RWPE1 (cell line): ENCODE data around the gene SYNE1.

ENCODE experiments used
- CTCF ChIA-PET: fragments of 350-600 bp; sonication (Branson Sonifier 250); formaldehyde crosslinking; extraction: SDS; loops from one replicate; lab custom pipeline; 2021; lab: Yijun Ruan, JAX
- POLR2A ChIA-PET: fragments of 400-600 bp; formaldehyde crosslinking; extraction: SDS; loops from one replicate; lab custom pipeline; 2020; ENCODE audit warnings: antibody characterized with exemption; ENCODE audit not compliant: low non-redundant PET; lab: Yijun Ruan, JAX
- DNase-seq: peaks from one replicate; pipeline ENCODE4 v3.0.0; 2012; ENCODE audit warnings: low spot score
- H3K27ac ChIP-seq: fragments of 450-650 bp; 2 replicates; pipeline ENCODE4 v1.5.1; 2017
- TF ChIP-seq, protein P1 (sequence below): fragments of 450-650 bp; conservative IDR thresholded peaks from 2 replicates; pipeline ENCODE4 v1.5.1; 2017; ENCODE audit warnings: low read depth, mild to moderate bottlenecking

The SYNE1 gene

GRCh38 chr6:152246554-152247337, 390.4 kb downstream of the SYNE1 start:
- ChIA-PET POLR2A (no interaction called here), CTCF (no interaction called here)
- no peak for DNase-seq
- no peak overlapping the region for H3K27ac ChIP-seq
- TF ChIP-seq, protein P1, sequence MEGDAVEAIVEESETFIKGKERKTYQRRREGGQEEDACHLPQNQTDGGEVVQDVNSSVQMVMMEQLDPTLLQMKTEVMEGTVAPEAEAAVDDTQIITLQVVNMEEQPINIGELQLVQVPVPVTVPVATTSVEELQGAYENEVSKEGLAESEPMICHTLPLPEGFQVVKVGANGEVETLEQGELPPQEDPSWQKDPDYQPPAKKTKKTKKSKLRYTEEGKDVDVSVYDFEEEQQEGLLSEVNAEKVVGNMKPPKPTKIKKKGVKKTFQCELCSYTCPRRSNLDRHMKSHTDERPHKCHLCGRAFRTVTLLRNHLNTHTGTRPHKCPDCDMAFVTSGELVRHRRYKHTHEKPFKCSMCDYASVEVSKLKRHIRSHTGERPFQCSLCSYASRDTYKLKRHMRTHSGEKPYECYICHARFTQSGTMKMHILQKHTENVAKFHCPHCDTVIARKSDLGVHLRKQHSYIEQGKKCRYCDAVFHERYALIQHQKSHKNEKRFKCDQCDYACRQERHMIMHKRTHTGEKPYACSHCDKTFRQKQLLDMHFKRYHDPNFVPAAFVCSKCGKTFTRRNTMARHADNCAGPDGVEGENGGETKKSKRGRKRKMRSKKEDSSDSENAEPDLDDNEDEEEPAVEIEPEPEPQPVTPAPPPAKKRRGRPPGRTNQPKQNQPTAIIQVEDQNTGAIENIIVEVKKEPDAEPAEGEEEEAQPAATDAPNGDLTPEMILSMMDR: no peak

- DNase-seq: no peak
- ChIA-PET POLR2A (no interaction called here), CTCF (no interaction called here)
- H3K27ac ChIP-seq: no peak overlapping the region
- TF ChIP-seq, protein P1: no peak
Measured at GRCh38 chr6:152244998-152245630, 392.0 kb downstream of the SYNE1 start.

- CTCF ChIA-PET: interaction anchor here (0.6 kb wide), 1 partner anchor 10 kb away, joined by 4 read pairs; no protein-coding TSS in a partner anchor
Measured at GRCh38 chr6:152241013-152241766, 396.0 kb downstream of the SYNE1 start.

GRCh38 chr6:152240436-152240835, 396.7 kb downstream of the SYNE1 start:
- TF ChIP-seq, protein P1: no peak
- POLR2A ChIA-PET: interaction anchor here (0.6 kb wide), 1 partner anchor 140 kb away, joined by 3 read pairs; no protein-coding TSS in a partner anchor
- CTCF ChIA-PET: interaction anchor here (0.6 kb wide), 1 partner anchor 11 kb away, joined by 4 read pairs; no protein-coding TSS in a partner anchor

More at GRCh38 chr6:152241013-152241766, 396.0 kb downstream of the SYNE1 start:
- POLR2A ChIA-PET: no interaction called here
- DNase-seq: no peak
- TF ChIP-seq, protein P1: no peak
- no peak overlapping the region for H3K27ac ChIP-seq

GRCh38 chr6:152236370-152237097, 400.6 kb downstream of the SYNE1 start:
- no peak for DNase-seq
- TF ChIP-seq, protein P1: no peak
- ChIA-PET POLR2A (no interaction called here), CTCF (interaction anchor here (0.5 to 1.1 kb wide), 3 partner anchors 471 to 880 kb away, joined by 3 to 4 read pairs (median 4); no protein-coding TSS in a partner anchor)
- no peak overlapping the region for H3K27ac ChIP-seq

More at GRCh38 chr6:152240436-152240835, 396.7 kb downstream of the SYNE1 start:
- H3K27ac ChIP-seq: no peak overlapping the region
- DNase-seq: no peak
